Neural cell (in vitro differentiated cells): ENCODE data around the gene OXNAD1. TPM values are rescaled to one million over a fixed set of nuclear protein-coding genes. Genes with fewer than 3 reads are reported as not detected.

Experiments used
- H2AFZ ChIP-seq: fragments of 200-600, 300-800 bp; sonication (generic), shearing (Covaris generic); 2 replicates; pipeline ENCODE4 v1.6.0; 2014; ENCODE audit warnings: low read depth, mild to moderate bottlenecking, antibody characterized with exemption, low read length, moderate library complexity
- H3F3A ChIP-seq: fragments of 200-600 bp; shearing (Covaris generic); 2 replicates; pipeline ENCODE4 v1.6.1; 2016; ENCODE audit warnings: mild to moderate bottlenecking, moderate library complexity, mixed read lengths, antibody characterized with exemption, low read length; ENCODE audit not compliant: insufficient read depth, poor library complexity, severe bottlenecking
- H3K27ac ChIP-seq: fragments of 200-600, 300-800 bp; sonication (generic), shearing (Covaris generic); 2 replicates; pipeline ENCODE4 v1.5.1; 2014; ENCODE audit warnings: mild to moderate bottlenecking, low read length, moderate library complexity
- H3K27me3 ChIP-seq: fragments of 300-800, 200-600 bp; sonication (generic), shearing (Covaris generic); 2 replicates; pipeline ENCODE4 v1.6.0; 2014; ENCODE audit warnings: mild to moderate bottlenecking, low read depth, low read length, moderate library complexity; ENCODE audit not compliant: insufficient read depth
- H3K36me3 ChIP-seq: fragments of 300-800, 200-600 bp; sonication (generic), shearing (Covaris generic); 2 replicates; pipeline ENCODE4 v1.5.1; 2014; ENCODE audit warnings: mild to moderate bottlenecking, antibody characterized with exemption, low read length, moderate library complexity; ENCODE audit not compliant: insufficient read depth
- H3K4me2 ChIP-seq: fragments of 300-800, 200-600 bp; sonication (generic), shearing (Covaris generic); 2 replicates; pipeline ENCODE4 v1.6.0; 2014; ENCODE audit warnings: mild to moderate bottlenecking, low read length
- H3K4me3 ChIP-seq: fragments of 300-800, 200-600 bp; sonication (generic), shearing (Covaris generic); 2 replicates; pipeline ENCODE4 v1.5.1; 2014; ENCODE audit warnings: mild to moderate bottlenecking, low read length, moderate library complexity
- H3K79me2 ChIP-seq: fragments of 200-600 bp; shearing (Covaris generic); replicated peaks from 2 replicates; pipeline ENCODE4 v1.6.0; 2014; ENCODE audit warnings: mild to moderate bottlenecking, low read length, moderate library complexity; ENCODE audit not compliant: insufficient read depth
- H3K9ac ChIP-seq: fragments of 300-800, 200-600 bp; sonication (generic), shearing (Covaris generic); 2 replicates; pipeline ENCODE4 v1.6.1; 2016; ENCODE audit warnings: mild to moderate bottlenecking, low read length, mixed read lengths
- H3K9me2 ChIP-seq: fragments of 200-600 bp; shearing (Covaris generic); 2 replicates; pipeline ENCODE4 v1.6.1; 2016; ENCODE audit warnings: mild to moderate bottlenecking, low read length, mixed read lengths; ENCODE audit not compliant: insufficient read depth
- H3K9me3 ChIP-seq: fragments of 200-600, 300-800 bp; sonication (generic), shearing (Covaris generic); 2 replicates; pipeline ENCODE4 v1.6.1; 2016; ENCODE audit warnings: mild to moderate bottlenecking, mixed run types, low read length, moderate library complexity, mixed read lengths
- H4K20me1 ChIP-seq: fragments of 200-600 bp; shearing (Covaris generic); 2 replicates; pipeline ENCODE4 v1.6.1; 2016; ENCODE audit warnings: mild to moderate bottlenecking, mixed run types; ENCODE audit not compliant: insufficient read depth
- CTCF ChIP-seq: fragments of 450-650 bp; IDR thresholded peaks from 2 replicates; pipeline ENCODE4 v1.5.1; 2014; ENCODE audit warnings: antibody characterized with exemption, mild to moderate bottlenecking, moderate library complexity; ENCODE audit not compliant: poor library complexity, severe bottlenecking
- EP300 ChIP-seq: fragments of 450-650 bp; conservative IDR thresholded peaks from 2 replicates; pipeline ENCODE4 v1.6.1; 2014; ENCODE audit warnings: antibody characterized with exemption, mild to moderate bottlenecking, moderate library complexity; ENCODE audit not compliant: poor library complexity, severe bottlenecking
- EZH2 ChIP-seq: fragments of 200-600, 300-800 bp; shearing (Covaris generic), sonication (generic); IDR thresholded peaks from 2 replicates; pipeline ENCODE4 v1.6.1; 2014; ENCODE audit warnings: antibody characterized with exemption, low read length, borderline replicate concordance, mild to moderate bottlenecking; ENCODE audit not compliant: insufficient read depth, poor library complexity, severe bottlenecking
- MXI1 ChIP-seq: fragments of 450-650 bp; conservative IDR thresholded peaks from 2 replicates; pipeline ENCODE4 v1.6.1; 2014; ENCODE audit warnings: antibody characterized with exemption, mild to moderate bottlenecking; ENCODE audit not compliant: poor library complexity, severe bottlenecking
- POLR2AphosphoS5 ChIP-seq: IDR thresholded peaks from 2 replicates; pipeline ENCODE4 v1.6.1; 2012
- RAD21 ChIP-seq: fragments of 450-650 bp; conservative IDR thresholded peaks from 2 replicates; pipeline ENCODE4 v1.6.1; 2014; ENCODE audit warnings: antibody characterized with exemption, mild to moderate bottlenecking, moderate library complexity
- REST ChIP-seq: IDR thresholded peaks from 2 replicates; pipeline ENCODE4 v1.6.1; 2012; ENCODE audit warnings: borderline replicate concordance
- SMC3 ChIP-seq: fragments of 450-650 bp; conservative IDR thresholded peaks from 2 replicates; pipeline ENCODE4 v1.6.1; 2014; ENCODE audit warnings: antibody characterized with exemption, mild to moderate bottlenecking, moderate library complexity; ENCODE audit not compliant: poor library complexity
- TAF1 ChIP-seq: IDR thresholded peaks from 2 replicates; pipeline ENCODE4 v1.6.1; 2012; ENCODE audit warnings: low read depth
- polyA plus RNA-seq: library from polyadenylated mRNA; depleted of rRNA; stranded (reverse); fragments of >200 nt; gene quantifications from 2 replicates; pipeline ENCODE4 v1.2.3, GENCODE V29; 2014

The OXNAD1 gene
- polyA plus RNA-seq, 1 donor from 2014 or later = 16.4 TPM

- no peaks in the 10 kb centered on the region for H3K36me3 ChIP-seq
- no peak overlapping the region for H3K9ac ChIP-seq
- no peak overlapping the region for H3K4me2 ChIP-seq
- no peak overlapping the region for H3K4me3 ChIP-seq
- no peak overlapping the region for H3K27ac ChIP-seq
- H3K9me3 ChIP-seq = no peaks in the 10 kb centered on the region
- no peaks in the 10 kb centered on the region for H3K9me2 ChIP-seq
- no peaks in the 10 kb centered on the region for H3F3A ChIP-seq
- no peaks in the 10 kb centered on the region for H3K79me2 ChIP-seq
- TF ChIP-seq SMC3 (no peak), TAF1 (no peak), CTCF (no peak), POLR2AphosphoS5 (no peak), EP300 (no peak), MXI1 (no peak), REST (no peak), RAD21 (no peak), EZH2 (no peak)
- no peaks in the 10 kb centered on the region for H4K20me1 ChIP-seq
- H3K27me3 ChIP-seq = no peaks in the 10 kb centered on the region
- no peak overlapping the region for H2AFZ ChIP-seq
Observed at GRCh38 chr3:16252243-16252978, 12.6 kb upstream of the OXNAD1 start.

GRCh38 chr3:16252988-16253387 is 12.0 kb upstream of the OXNAD1 start:
- Histone ChIP-seq H3K9me3 (no peaks in the 10 kb centered on the region), H3K27ac (no peak overlapping the region), H3K9ac (no peak overlapping the region), H3F3A (no peaks in the 10 kb centered on the region), H3K4me2 (no peak overlapping the region), H2AFZ (no peak overlapping the region), H3K79me2 (no peaks in the 10 kb centered on the region), H3K9me2 (no peaks in the 10 kb centered on the region), H4K20me1 (no peaks in the 10 kb centered on the region), H3K27me3 (no peaks in the 10 kb centered on the region), H3K4me3 (no peak overlapping the region), H3K36me3 (no peaks in the 10 kb centered on the region)
- TF ChIP-seq CTCF (no peak), RAD21 (no peak), POLR2AphosphoS5 (no peak), SMC3 (no peak), TAF1 (no peak), EZH2 (no peak), REST (no peak), EP300 (no peak), MXI1 (no peak)
